ENCODE results near the gene VPS26C. TPM values are rescaled to one million over a fixed set of nuclear protein-coding genes. Genes with fewer than 3 reads are reported as not detected.

Gene VPS26C
- total RNA-seq, 1 experiment from 2014 or later: 47.4 TPM

DNA sequence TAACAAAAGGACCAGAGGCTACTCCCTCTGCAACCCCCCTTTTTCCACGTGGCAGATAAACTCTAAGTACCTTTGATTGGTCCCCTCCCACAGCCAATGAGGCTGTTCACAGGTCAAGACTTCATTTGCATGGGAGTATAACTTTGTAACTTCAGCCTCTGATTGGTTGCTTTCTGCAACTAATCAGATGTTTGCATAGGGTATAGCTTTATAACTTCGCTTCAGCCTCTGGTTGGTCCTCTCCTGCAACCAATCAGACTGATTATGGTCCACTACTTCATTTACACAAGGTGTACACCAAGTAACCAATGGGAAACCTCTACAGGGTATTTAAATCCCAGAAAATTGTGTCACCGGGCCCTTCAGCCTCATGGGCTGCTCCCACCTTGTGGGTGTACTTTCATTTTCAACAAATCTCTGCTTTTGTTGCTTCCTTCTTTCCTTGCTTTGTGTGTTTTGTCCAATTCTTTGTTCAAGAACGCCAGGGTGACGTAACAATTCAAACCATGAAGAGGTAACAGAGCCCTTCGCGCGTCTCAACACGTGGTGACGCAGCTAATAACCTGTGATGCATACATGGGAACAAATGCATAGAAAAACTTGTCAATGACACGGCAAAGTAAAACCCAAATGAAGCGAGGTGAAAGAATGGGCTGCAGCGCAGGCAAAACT lies 47.2 kb downstream of the VPS26C start:
- peaks cover 3% of the 10 kb centered on the region; the same call in 1 of the 2 replicates for H3K36me3 ChIP-seq (ENCODE audit: control insufficient read depth, insufficient read depth, low read length)
- CTCF ChIA-PET: no interaction called here
- peaks cover 3% of the 10 kb centered on the region; the same call in 1 of the 2 replicates for H3K4me1 ChIP-seq (ENCODE audit: control insufficient read depth, insufficient read depth, low read length)
- ATAC-seq (no peak), DNase-seq (ENCODE audit: low read depth, low spot score) (no peak)
- peak overlapping the region; percentile 59 to 72 for H3K4me3 ChIP-seq (ENCODE audit: low read depth in 2 of 2, low read length in 2 of 2)
- TF ChIP-seq, protein P1, sequence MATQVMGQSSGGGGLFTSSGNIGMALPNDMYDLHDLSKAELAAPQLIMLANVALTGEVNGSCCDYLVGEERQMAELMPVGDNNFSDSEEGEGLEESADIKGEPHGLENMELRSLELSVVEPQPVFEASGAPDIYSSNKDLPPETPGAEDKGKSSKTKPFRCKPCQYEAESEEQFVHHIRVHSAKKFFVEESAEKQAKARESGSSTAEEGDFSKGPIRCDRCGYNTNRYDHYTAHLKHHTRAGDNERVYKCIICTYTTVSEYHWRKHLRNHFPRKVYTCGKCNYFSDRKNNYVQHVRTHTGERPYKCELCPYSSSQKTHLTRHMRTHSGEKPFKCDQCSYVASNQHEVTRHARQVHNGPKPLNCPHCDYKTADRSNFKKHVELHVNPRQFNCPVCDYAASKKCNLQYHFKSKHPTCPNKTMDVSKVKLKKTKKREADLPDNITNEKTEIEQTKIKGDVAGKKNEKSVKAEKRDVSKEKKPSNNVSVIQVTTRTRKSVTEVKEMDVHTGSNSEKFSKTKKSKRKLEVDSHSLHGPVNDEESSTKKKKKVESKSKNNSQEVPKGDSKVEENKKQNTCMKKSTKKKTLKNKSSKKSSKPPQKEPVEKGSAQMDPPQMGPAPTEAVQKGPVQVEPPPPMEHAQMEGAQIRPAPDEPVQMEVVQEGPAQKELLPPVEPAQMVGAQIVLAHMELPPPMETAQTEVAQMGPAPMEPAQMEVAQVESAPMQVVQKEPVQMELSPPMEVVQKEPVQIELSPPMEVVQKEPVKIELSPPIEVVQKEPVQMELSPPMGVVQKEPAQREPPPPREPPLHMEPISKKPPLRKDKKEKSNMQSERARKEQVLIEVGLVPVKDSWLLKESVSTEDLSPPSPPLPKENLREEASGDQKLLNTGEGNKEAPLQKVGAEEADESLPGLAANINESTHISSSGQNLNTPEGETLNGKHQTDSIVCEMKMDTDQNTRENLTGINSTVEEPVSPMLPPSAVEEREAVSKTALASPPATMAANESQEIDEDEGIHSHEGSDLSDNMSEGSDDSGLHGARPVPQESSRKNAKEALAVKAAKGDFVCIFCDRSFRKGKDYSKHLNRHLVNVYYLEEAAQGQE (IDR thresholded peaks at IDR 0.05; ENCODE audit: insufficient read depth in 1 of 2, low read depth in 2 of 2, low read length in 1 of 2): no peak
- TF ChIP-seq, protein P2, sequence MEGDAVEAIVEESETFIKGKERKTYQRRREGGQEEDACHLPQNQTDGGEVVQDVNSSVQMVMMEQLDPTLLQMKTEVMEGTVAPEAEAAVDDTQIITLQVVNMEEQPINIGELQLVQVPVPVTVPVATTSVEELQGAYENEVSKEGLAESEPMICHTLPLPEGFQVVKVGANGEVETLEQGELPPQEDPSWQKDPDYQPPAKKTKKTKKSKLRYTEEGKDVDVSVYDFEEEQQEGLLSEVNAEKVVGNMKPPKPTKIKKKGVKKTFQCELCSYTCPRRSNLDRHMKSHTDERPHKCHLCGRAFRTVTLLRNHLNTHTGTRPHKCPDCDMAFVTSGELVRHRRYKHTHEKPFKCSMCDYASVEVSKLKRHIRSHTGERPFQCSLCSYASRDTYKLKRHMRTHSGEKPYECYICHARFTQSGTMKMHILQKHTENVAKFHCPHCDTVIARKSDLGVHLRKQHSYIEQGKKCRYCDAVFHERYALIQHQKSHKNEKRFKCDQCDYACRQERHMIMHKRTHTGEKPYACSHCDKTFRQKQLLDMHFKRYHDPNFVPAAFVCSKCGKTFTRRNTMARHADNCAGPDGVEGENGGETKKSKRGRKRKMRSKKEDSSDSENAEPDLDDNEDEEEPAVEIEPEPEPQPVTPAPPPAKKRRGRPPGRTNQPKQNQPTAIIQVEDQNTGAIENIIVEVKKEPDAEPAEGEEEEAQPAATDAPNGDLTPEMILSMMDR (IDR thresholded peaks at IDR 0.05): no peak
- TF ChIP-seq POLR2AphosphoS5 (IDR thresholded peaks at IDR 0.05; ENCODE audit: low read depth, low read length) (no peak), SIN3A (IDR thresholded peaks at IDR 0.05; ENCODE audit: borderline replicate concordance, insufficient read depth, low read depth, low read length) (no peak), TCF7L2 (IDR thresholded peaks at IDR 0.05; ENCODE audit: low read depth, low read length) (no peak)
- POLR2A ChIA-PET: no interaction called here
- in situ Hi-C loops (cut with HindIII; ENCODE audit: low pct_unique_long_range_greater_than_20kb, low sequenced_read_pairs): no loop called here
- peak overlapping the region; percentile 93 for H3K27ac ChIP-seq (ENCODE audit: low read length)
- TSS peak; percentile 42 for BruUV-seq (replicated peaks)
- no peaks in the 10 kb centered on the region for H3K27me3 ChIP-seq (ENCODE audit: control insufficient read depth, insufficient read depth, low read length)
- intact Hi-C loops (cut with micrococcal nuclease; ENCODE audit: unreplicated experiment): no loop called here
- no peaks in the 10 kb centered on the region for H3K9me3 ChIP-seq (ENCODE audit: control insufficient read depth, insufficient read depth, low read depth, low read length)

DNA sequence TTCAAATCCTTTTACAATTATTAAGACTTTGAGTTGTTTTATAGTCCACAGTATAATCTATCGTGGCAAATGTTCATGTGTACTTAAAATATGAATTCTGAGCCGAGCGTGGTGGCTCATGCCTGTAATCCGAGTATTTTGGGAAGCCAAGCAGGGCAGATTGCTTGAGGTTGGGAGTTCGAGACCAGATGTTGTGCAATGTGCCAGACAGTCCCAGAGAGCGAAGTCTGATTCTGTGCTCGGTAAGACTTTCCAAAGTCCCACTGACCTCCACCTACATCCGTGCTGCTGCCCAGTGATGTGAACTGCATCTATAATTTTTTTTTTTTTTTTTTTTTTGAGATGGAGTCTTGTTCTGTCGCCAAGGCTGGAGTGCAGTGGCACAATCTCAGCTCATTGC lies 52.2 kb downstream of the VPS26C start:
- ChIA-PET CTCF (no interaction called here), POLR2A (no interaction called here)
- H3K4me3 ChIP-seq (ENCODE audit: low read depth in 2 of 2, low read length in 2 of 2): no peak overlapping the region
- no peaks in the 10 kb centered on the region for H3K9me3 ChIP-seq (ENCODE audit: control insufficient read depth, insufficient read depth, low read depth, low read length)
- no peaks in the 10 kb centered on the region for H3K27me3 ChIP-seq (ENCODE audit: control insufficient read depth, insufficient read depth, low read length)
- H3K36me3 ChIP-seq (ENCODE audit: control insufficient read depth, insufficient read depth, low read length): no peaks in the 10 kb centered on the region
- TF ChIP-seq, protein P1 (IDR thresholded peaks at IDR 0.05; ENCODE audit: insufficient read depth in 1 of 2, low read depth in 2 of 2, low read length in 1 of 2): no peak
- TF ChIP-seq TCF7L2 (IDR thresholded peaks at IDR 0.05; ENCODE audit: low read depth, low read length) (no peak), POLR2AphosphoS5 (IDR thresholded peaks at IDR 0.05; ENCODE audit: low read depth, low read length) (no peak), SIN3A (IDR thresholded peaks at IDR 0.05; ENCODE audit: borderline replicate concordance, insufficient read depth, low read depth, low read length) (no peak)
- TF ChIP-seq, protein P2 (IDR thresholded peaks at IDR 0.05): no peak
- in situ Hi-C loops (cut with HindIII; ENCODE audit: low pct_unique_long_range_greater_than_20kb, low sequenced_read_pairs): no loop called here
- intact Hi-C loops (cut with micrococcal nuclease; ENCODE audit: unreplicated experiment): no loop called here
- ATAC-seq: no peak
- H3K4me1 ChIP-seq (ENCODE audit: control insufficient read depth, insufficient read depth, low read length): peaks cover under 1% of the 10 kb centered on the region; the same call in 1 of the 2 replicates
- BruUV-seq (replicated peaks): no TSS peak
- H3K27ac ChIP-seq (ENCODE audit: low read length): no peak overlapping the region
- DNase-seq (ENCODE audit: low read depth, low spot score): no peak

Measured in Panc1 (cell line).